PFSK-1 (cell line): ENCODE results near the gene KPNA3.

Source experiments
- FOXP2 ChIP-seq: optimal IDR thresholded peaks from 2 replicates; pipeline ENCODE3; 2011; ENCODE audit warnings: borderline replicate concordance, control low read depth, inconsistent platforms; ENCODE audit not compliant: insufficient read depth; ENCODE audit errors: extremely low read length, extremely low read depth
- POLR2AphosphoS5 ChIP-seq: IDR thresholded peaks from 2 replicates; pipeline ENCODE4 v1.6.1; 2012; ENCODE audit warnings: low read depth, mild to moderate bottlenecking, control low read depth, low read length, moderate library complexity
- SIN3A ChIP-seq: IDR thresholded peaks from 2 replicates; pipeline ENCODE4 v1.6.1; 2012; ENCODE audit warnings: mild to moderate bottlenecking, low read length, moderate library complexity, borderline replicate concordance; ENCODE audit not compliant: insufficient read depth
- TAF1 ChIP-seq: IDR thresholded peaks from 2 replicates; pipeline ENCODE4 v1.6.1; 2012; ENCODE audit warnings: low read length, control low read depth, borderline replicate concordance; ENCODE audit not compliant: insufficient read depth
- TF ChIP-seq, protein P1 (sequence below), 2 experiments: IDR thresholded peaks; 2 replicates each; pipeline versions ENCODE4 v1.6.1 to v1.8.0; 2011 to 2012; ENCODE audit warnings: low read depth in 2 of 2, low read length in 2 of 2, control low read depth in 1 of 2, inconsistent platforms in 1 of 2, mild to moderate bottlenecking in 1 of 2, moderate library complexity in 1 of 2; ENCODE audit not compliant: insufficient read depth in 1 of 2

The KPNA3 gene

GRCh38 chr13:49829715-49830114 lies 37.2 kb upstream of the KPNA3 start:
- no peak for TF ChIP-seq FOXP2
- no peak for TF ChIP-seq SIN3A
- TF ChIP-seq TAF1: no peak
- no peak for TF ChIP-seq POLR2AphosphoS5
- TF ChIP-seq, protein P1, sequence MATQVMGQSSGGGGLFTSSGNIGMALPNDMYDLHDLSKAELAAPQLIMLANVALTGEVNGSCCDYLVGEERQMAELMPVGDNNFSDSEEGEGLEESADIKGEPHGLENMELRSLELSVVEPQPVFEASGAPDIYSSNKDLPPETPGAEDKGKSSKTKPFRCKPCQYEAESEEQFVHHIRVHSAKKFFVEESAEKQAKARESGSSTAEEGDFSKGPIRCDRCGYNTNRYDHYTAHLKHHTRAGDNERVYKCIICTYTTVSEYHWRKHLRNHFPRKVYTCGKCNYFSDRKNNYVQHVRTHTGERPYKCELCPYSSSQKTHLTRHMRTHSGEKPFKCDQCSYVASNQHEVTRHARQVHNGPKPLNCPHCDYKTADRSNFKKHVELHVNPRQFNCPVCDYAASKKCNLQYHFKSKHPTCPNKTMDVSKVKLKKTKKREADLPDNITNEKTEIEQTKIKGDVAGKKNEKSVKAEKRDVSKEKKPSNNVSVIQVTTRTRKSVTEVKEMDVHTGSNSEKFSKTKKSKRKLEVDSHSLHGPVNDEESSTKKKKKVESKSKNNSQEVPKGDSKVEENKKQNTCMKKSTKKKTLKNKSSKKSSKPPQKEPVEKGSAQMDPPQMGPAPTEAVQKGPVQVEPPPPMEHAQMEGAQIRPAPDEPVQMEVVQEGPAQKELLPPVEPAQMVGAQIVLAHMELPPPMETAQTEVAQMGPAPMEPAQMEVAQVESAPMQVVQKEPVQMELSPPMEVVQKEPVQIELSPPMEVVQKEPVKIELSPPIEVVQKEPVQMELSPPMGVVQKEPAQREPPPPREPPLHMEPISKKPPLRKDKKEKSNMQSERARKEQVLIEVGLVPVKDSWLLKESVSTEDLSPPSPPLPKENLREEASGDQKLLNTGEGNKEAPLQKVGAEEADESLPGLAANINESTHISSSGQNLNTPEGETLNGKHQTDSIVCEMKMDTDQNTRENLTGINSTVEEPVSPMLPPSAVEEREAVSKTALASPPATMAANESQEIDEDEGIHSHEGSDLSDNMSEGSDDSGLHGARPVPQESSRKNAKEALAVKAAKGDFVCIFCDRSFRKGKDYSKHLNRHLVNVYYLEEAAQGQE (IDR thresholded peaks at IDR 0.05; ENCODE audit: insufficient read depth in 1 of 2, low read depth in 2 of 2, low read length in 2 of 2): no peak

GRCh38 chr13:49828453-49828852 lies 36.0 kb upstream of the KPNA3 start:
- TF ChIP-seq SIN3A (no peak), POLR2AphosphoS5 (no peak), TAF1 (no peak), FOXP2 (no peak)
- TF ChIP-seq, protein P1 (IDR thresholded peaks at IDR 0.05; ENCODE audit: insufficient read depth in 1 of 2, low read depth in 2 of 2, low read length in 2 of 2): no peak

DNA sequence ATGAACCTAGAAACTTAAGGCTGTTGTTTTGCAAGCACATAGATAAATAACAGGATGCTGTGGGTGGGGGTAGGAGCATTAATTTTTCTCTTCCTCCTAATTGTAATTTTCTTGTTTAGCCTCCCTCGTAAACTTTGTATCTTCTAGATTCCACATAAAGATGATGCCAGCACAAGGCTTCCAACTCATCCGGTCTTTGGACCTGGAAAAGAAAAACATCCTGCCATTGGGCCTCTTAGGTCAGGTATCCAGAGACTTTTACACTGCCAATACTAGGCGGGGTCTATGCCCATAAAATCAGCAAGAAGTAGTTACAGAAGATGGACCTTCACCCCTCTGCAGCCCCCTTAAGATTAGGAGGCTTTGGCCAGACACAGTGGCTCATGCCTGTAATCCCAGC lies 35.4 kb upstream of the KPNA3 start:
- no peak for TF ChIP-seq SIN3A
- TF ChIP-seq, protein P1 (IDR thresholded peaks at IDR 0.05; ENCODE audit: insufficient read depth in 1 of 2, low read depth in 2 of 2, low read length in 2 of 2): no peak
- TF ChIP-seq FOXP2: no peak
- no peak for TF ChIP-seq TAF1
- no peak for TF ChIP-seq POLR2AphosphoS5

GRCh38 chr13:49827336-49827735 lies 34.9 kb upstream of the KPNA3 start:
- no peak for TF ChIP-seq TAF1
- TF ChIP-seq POLR2AphosphoS5: no peak
- TF ChIP-seq, protein P1 (IDR thresholded peaks at IDR 0.05; ENCODE audit: insufficient read depth in 1 of 2, low read depth in 2 of 2, low read length in 2 of 2): no peak
- no peak for TF ChIP-seq FOXP2
